IMR-90 (cell line): ENCODE results near the gene CACNA1D. TPM values are rescaled to one million over a fixed set of nuclear protein-coding genes. Genes with fewer than 3 reads are reported as not detected.

Source experiments
- ATAC-seq: fragments of 200-7000 bp; cut with Tn5 transposase; 2 replicates; pipeline ENCODE4 v1.9.1; 2020; ENCODE audit warnings: low read depth, mild to moderate bottlenecking, moderate library complexity
- BruUV-seq: library from RNA; stranded (reverse); fragments of 400-500 nt; replicated peaks from 2 replicates; lab custom pipeline; 2021; lab: Mats Ljungman, UMichigan
- CTCF ChIA-PET: fragments of 300-600 bp; formaldehyde crosslinking; extraction: SDS; loops from one replicate; lab custom pipeline; 2021; ENCODE audit warnings: antibody characterized with exemption; lab: Yijun Ruan, JAX
- POLR2A ChIA-PET: fragments of 300-600 bp; sonication (Branson Sonifier 250); formaldehyde crosslinking; loops from one replicate; lab custom pipeline; 2022; ENCODE audit warnings: antibody characterized with exemption; ENCODE audit not compliant: unreplicated experiment; lab: Charles Lee
- DNase-seq: peaks from one replicate; pipeline ENCODE4 v3.0.0; 2013
- H2AFZ ChIP-seq: replicated peaks from 2 replicates; pipeline ENCODE3; 2013; ENCODE audit warnings: low read length, mild to moderate bottlenecking; ENCODE audit not compliant: poor library complexity
- H2AK5ac ChIP-seq: 2 replicates; pipeline ENCODE4 v1.6.1; 2013; ENCODE audit warnings: low read depth, low read length, inconsistent platforms
- H2AK9ac ChIP-seq: replicated peaks from 2 replicates; pipeline ENCODE3; 2013; ENCODE audit warnings: mild to moderate bottlenecking, low read depth, low read length, moderate library complexity; ENCODE audit not compliant: poor library complexity
- H2BK120ac ChIP-seq: 2 replicates; pipeline ENCODE4 v1.6.1; 2013; ENCODE audit warnings: low read depth, low read length, inconsistent platforms
- H2BK15ac ChIP-seq: 3 replicates; pipeline ENCODE4 v1.6.1; 2013; ENCODE audit warnings: low read depth, low read length, inconsistent platforms
- H2BK20ac ChIP-seq: 2 replicates; pipeline ENCODE4 v1.6.1; 2013; ENCODE audit warnings: low read depth, mild to moderate bottlenecking, inconsistent platforms, low read length, moderate library complexity
- H2BK5ac ChIP-seq: 2 replicates; pipeline ENCODE4 v1.6.1; 2013; ENCODE audit warnings: mild to moderate bottlenecking, low read depth, low read length, inconsistent platforms; ENCODE audit not compliant: poor library complexity, severe bottlenecking
- H3K14ac ChIP-seq: replicated peaks from 2 replicates; pipeline ENCODE4 v1.6.1; 2013; ENCODE audit warnings: low read depth, low read length, inconsistent platforms
- H3K18ac ChIP-seq: 2 replicates; pipeline ENCODE4 v1.6.1; 2013; ENCODE audit warnings: low read depth, low read length, control low read depth
- H3K23ac ChIP-seq: 2 replicates; pipeline ENCODE4 v1.6.1; 2013; ENCODE audit warnings: low read depth, low read length, inconsistent platforms
- H3K27ac ChIP-seq: 2 replicates; pipeline ENCODE4 v1.5.1; 2013; ENCODE audit warnings: mild to moderate bottlenecking, control low read depth, low read length; ENCODE audit not compliant: insufficient read depth
- H3K27me3 ChIP-seq: 2 replicates; pipeline ENCODE4 v1.6.1; 2013; ENCODE audit warnings: low read length; ENCODE audit not compliant: control insufficient read depth, insufficient read depth
- H3K36me3 ChIP-seq: 2 replicates; pipeline ENCODE4 v1.6.1; 2013; ENCODE audit warnings: low read length, mixed read lengths; ENCODE audit not compliant: control insufficient read depth, insufficient read depth
- H3K4ac ChIP-seq: 2 replicates; pipeline ENCODE4 v1.6.1; 2013; ENCODE audit warnings: low read depth, low read length, inconsistent platforms
- H3K4me1 ChIP-seq: 2 replicates; pipeline ENCODE4 v1.6.1; 2013; ENCODE audit warnings: low read length, mixed read lengths; ENCODE audit not compliant: control insufficient read depth, insufficient read depth
- H3K4me2 ChIP-seq: 2 replicates; pipeline ENCODE4 v1.6.1; 2013; ENCODE audit warnings: low read depth, mild to moderate bottlenecking, control low read depth, low read length, moderate library complexity
- H3K4me3 ChIP-seq: 2 replicates; pipeline ENCODE4 v1.5.1; 2013; ENCODE audit warnings: low read depth, mild to moderate bottlenecking, control low read depth, low read length, moderate library complexity; ENCODE audit not compliant: insufficient read depth
- H3K56ac ChIP-seq: 2 replicates; pipeline ENCODE4 v1.6.1; 2013; ENCODE audit warnings: low read length, inconsistent platforms; ENCODE audit not compliant: insufficient read depth; ENCODE audit errors: extremely low read depth
- H3K79me1 ChIP-seq, 2 experiments: 2 replicates each; pipeline ENCODE4 v1.6.1; 2013; ENCODE audit warnings: low read length in 2 of 2, inconsistent platforms in 1 of 2, low read depth in 1 of 2
- H3K9ac ChIP-seq: 2 replicates; pipeline ENCODE4 v1.6.1; 2013; ENCODE audit warnings: low read depth, low read length, control low read depth
- H3K9me1 ChIP-seq: 2 replicates; pipeline ENCODE4 v1.6.1; 2013; ENCODE audit warnings: low read length, inconsistent platforms; ENCODE audit not compliant: insufficient read depth
- H3K9me3 ChIP-seq: 2 replicates; pipeline ENCODE4 v1.6.1; 2013; ENCODE audit warnings: low read length; ENCODE audit not compliant: control insufficient read depth, insufficient read depth
- H4K20me1 ChIP-seq: 2 replicates; pipeline ENCODE4 v1.6.1; 2013; ENCODE audit warnings: low read length, inconsistent platforms; ENCODE audit not compliant: insufficient read depth
- H4K5ac ChIP-seq: 2 replicates; pipeline ENCODE4 v1.6.1; 2013; ENCODE audit warnings: mild to moderate bottlenecking, low read depth, low read length, control low read depth
- H4K8ac ChIP-seq, 2 experiments: 2 replicates each; pipeline ENCODE4 v1.6.1; 2013; ENCODE audit warnings: low read depth in 2 of 2, low read length in 2 of 2, control low read depth in 1 of 2, inconsistent platforms in 1 of 2
- H4K91ac ChIP-seq: 2 replicates; pipeline ENCODE4 v1.6.1; 2013; ENCODE audit warnings: low read depth, low read length, inconsistent platforms; ENCODE audit not compliant: insufficient read depth
- MAZ ChIP-seq: IDR thresholded peaks from 2 replicates; pipeline ENCODE4 v1.6.1; 2012; ENCODE audit warnings: low read depth, mild to moderate bottlenecking, low read length, improper control_type of control experiment, moderate library complexity, borderline replicate concordance
- RFX5 ChIP-seq: IDR thresholded peaks from 2 replicates; pipeline ENCODE4 v1.8.0; 2012; ENCODE audit warnings: low read depth, mild to moderate bottlenecking, low read length, moderate library complexity
- WGBS, 2 experiments: methylation state at CpG; one replicate each; pipeline versions ENCODE4 v1.1.5 to v1.1.7; 2013; ENCODE audit warnings: missing lambda C conversion rate in 2 of 2; ENCODE audit not compliant: insufficient read length in 1 of 2; ENCODE audit errors: extremely low coverage in 2 of 2; 5-methylcytosine and 5-hydroxymethylcytosine counted together
- dilution Hi-C: fragments of 300-500 bp; cut with HindIII; formaldehyde crosslinking; loops from one replicate; pipeline ENCODE4 v1.14.3; 2018; ENCODE audit warnings: low sequenced_read_pairs; ENCODE audit not compliant: unreplicated experiment
- in situ Hi-C: fragments of 300-500 bp; cut with MboI; formaldehyde crosslinking; loops from 3 replicates; pipeline ENCODE4 v1.14.3; 2019; ENCODE audit warnings: low sequenced_read_pairs, inconsistent platforms, mixed read lengths
- intact Hi-C: fragments of 100-400 bp; cut with micrococcal nuclease; formaldehyde crosslinking; loops from 2 replicates; pipeline ENCODE4 v1.10.0; 2022
- polyA plus RNA-seq, 3 experiments: library from polyadenylated mRNA; depleted of rRNA; stranded (reverse); fragments of >200 nt; gene quantifications; 2 replicates each; pipeline ENCODE4 v1.2.3, GENCODE V29; 2012; ENCODE audit warnings: low replicate concordance in 1 of 3
- total RNA-seq: library from RNA; depleted of rRNA; stranded (reverse); fragments of >200 nt; gene quantifications from 2 replicates; pipeline ENCODE4 v1.2.3, GENCODE V29; 2012

The CACNA1D gene
- total and polyA plus RNA-seq, 2 of the 4 experiments (the other 2 are of a cell fraction), result 0.07 TPM; not detected in 1

- Histone ChIP-seq H2BK120ac (no peak overlapping the region), H3K56ac (no peak overlapping the region), H3K36me3 (no peaks in the 10 kb centered on the region), H2AFZ (no peak overlapping the region), H2BK15ac (no peak overlapping the region), H4K8ac (no peak overlapping the region), H2AK5ac (no peak overlapping the region), H2BK20ac (no peak overlapping the region), H4K91ac (no peak overlapping the region), H3K27me3 (peaks cover 23% of the 10 kb centered on the region; the same call in 1 of the 2 replicates), H3K9me3 (no peaks in the 10 kb centered on the region), H2AK9ac (no peak overlapping the region), H3K27ac (no peak overlapping the region), H3K18ac (no peak overlapping the region), H4K20me1 (no peaks in the 10 kb centered on the region), H3K9me1 (no peaks in the 10 kb centered on the region), H3K4me3 (no peak overlapping the region), H3K23ac (no peak overlapping the region), H4K5ac (no peak overlapping the region), H3K4me2 (no peak overlapping the region), H3K9ac (no peak overlapping the region), H2BK5ac (no peak overlapping the region), H3K79me1 (no peaks in the 10 kb centered on the region), H3K4ac (no peak overlapping the region), H3K14ac (no peak overlapping the region), H3K4me1 (no peaks in the 10 kb centered on the region)
- in situ Hi-C loops, result no loop called here
- CTCF ChIA-PET, result no interaction called here
- intact Hi-C loops, result no loop called here
- POLR2A ChIA-PET, result no interaction called here
- no peak for ATAC-seq
- 60% methylated on average over 4 of the region's 5 CpGs; no CpG with 5 or more reads in 1 of the 2 experiments for WGBS, 2 experiments
- DNase-seq, result no peak
- dilution Hi-C loops, result no loop called here
- BruUV-seq, result no TSS peak
- TF ChIP-seq RFX5 (no peak), MAZ (no peak)
Measured at GRCh38 chr3:53765753-53766152, 271.3 kb downstream of the CACNA1D start.
